ENCODE measurements around the gene ATP6V0E1.

DNA sequence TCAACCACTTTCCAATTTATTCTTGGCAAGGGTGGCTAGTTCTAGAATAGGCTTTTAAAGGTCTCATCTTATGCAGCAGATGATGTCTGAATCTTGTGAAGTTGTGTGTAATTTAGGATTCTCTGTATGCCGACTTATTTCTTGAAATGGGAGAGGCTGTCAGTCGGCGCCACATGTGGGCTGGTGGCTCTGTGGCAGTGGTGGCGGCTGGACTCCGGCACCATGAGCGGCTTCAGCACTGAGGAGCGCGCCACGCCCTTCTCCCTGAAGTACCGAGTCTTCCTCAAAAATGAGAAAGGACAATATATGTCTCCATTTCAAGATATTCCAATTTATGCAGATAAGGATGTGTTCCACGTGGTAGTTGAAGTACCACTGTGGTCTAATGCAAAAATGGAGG, 8.3 kb upstream of the ATP6V0E1 start:
- no peak for TF ChIP-seq POLR2A (IDR thresholded peaks at IDR 0.05)
- TF ChIP-seq, protein P1, sequence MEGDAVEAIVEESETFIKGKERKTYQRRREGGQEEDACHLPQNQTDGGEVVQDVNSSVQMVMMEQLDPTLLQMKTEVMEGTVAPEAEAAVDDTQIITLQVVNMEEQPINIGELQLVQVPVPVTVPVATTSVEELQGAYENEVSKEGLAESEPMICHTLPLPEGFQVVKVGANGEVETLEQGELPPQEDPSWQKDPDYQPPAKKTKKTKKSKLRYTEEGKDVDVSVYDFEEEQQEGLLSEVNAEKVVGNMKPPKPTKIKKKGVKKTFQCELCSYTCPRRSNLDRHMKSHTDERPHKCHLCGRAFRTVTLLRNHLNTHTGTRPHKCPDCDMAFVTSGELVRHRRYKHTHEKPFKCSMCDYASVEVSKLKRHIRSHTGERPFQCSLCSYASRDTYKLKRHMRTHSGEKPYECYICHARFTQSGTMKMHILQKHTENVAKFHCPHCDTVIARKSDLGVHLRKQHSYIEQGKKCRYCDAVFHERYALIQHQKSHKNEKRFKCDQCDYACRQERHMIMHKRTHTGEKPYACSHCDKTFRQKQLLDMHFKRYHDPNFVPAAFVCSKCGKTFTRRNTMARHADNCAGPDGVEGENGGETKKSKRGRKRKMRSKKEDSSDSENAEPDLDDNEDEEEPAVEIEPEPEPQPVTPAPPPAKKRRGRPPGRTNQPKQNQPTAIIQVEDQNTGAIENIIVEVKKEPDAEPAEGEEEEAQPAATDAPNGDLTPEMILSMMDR (IDR thresholded peaks at IDR 0.05): no peak

Data from testis (tissue), 2 donors.